WTC11 (cell line): ENCODE data around the gene SPTLC2.

Source experiments
- AFF4 ChIP-seq: sonication (generic); formaldehyde crosslinking; IDR thresholded peaks from 2 replicates; pipeline ENCODE4 v1.8.1; 2023; ENCODE audit warnings: mild to moderate bottlenecking, missing genetic modification reagents, borderline replicate concordance
- CTCF ChIP-seq: fragments of 200-600 bp; IDR thresholded peaks from 2 replicates; pipeline ENCODE4 v1.8.0; 2022; ENCODE audit warnings: antibody characterized with exemption
- E2F4 ChIP-seq: sonication (generic); formaldehyde crosslinking; IDR thresholded peaks from 2 replicates; pipeline ENCODE4 v1.8.1; 2022; ENCODE audit warnings: low read depth, mild to moderate bottlenecking, moderate library complexity, missing genetic modification reagents, borderline replicate concordance
- ETV6 ChIP-seq: sonication (generic); formaldehyde crosslinking; IDR thresholded peaks from 2 replicates; pipeline ENCODE4 v1.8.1; 2022; ENCODE audit warnings: mild to moderate bottlenecking, missing genetic modification reagents
- NFYB ChIP-seq: sonication (generic); formaldehyde crosslinking; conservative IDR thresholded peaks from 2 replicates; pipeline ENCODE4 v1.8.0; 2022; ENCODE audit warnings: low read depth, missing genetic modification reagents
- SP1 ChIP-seq: sonication (generic); formaldehyde crosslinking; conservative IDR thresholded peaks from 2 replicates; pipeline ENCODE4 v1.8.1; 2022; ENCODE audit warnings: missing genetic modification reagents
- USF2 ChIP-seq: sonication (generic); formaldehyde crosslinking; IDR thresholded peaks from 2 replicates; pipeline ENCODE4 v1.8.1; 2023; ENCODE audit warnings: mild to moderate bottlenecking, missing genetic modification reagents, moderate library complexity
- ZNF281 ChIP-seq: sonication (generic); formaldehyde crosslinking; IDR thresholded peaks from 2 replicates; pipeline ENCODE4 v1.8.0; 2023; ENCODE audit warnings: mild to moderate bottlenecking, missing genetic modification reagents

GRCh38 chr14:77582511-77582910, 33.9 kb downstream of the SPTLC2 start:
- no peak for TF ChIP-seq CTCF
- TF ChIP-seq AFF4 (CRISPR knock-in tag): no peak
- no peak for TF ChIP-seq ETV6 (CRISPR knock-in tag)
- TF ChIP-seq ZNF281 (CRISPR knock-in tag): no peak
- no peak for TF ChIP-seq SP1 (CRISPR knock-in tag)
- TF ChIP-seq USF2: no peak
- no peak for TF ChIP-seq NFYB
- no peak for TF ChIP-seq E2F4 (CRISPR knock-in tag)
